GM19193 (cell line): Measurements from ENCODE around the gene TRPM3.

ENCODE experiments used
- POLR2A ChIP-seq: IDR thresholded peaks from 4 replicates; pipeline ENCODE4 v1.6.1; 2011; ENCODE audit not compliant: insufficient read depth, insufficient read length; ENCODE audit errors: extremely low read depth

TRPM3 gene

GRCh38 chr9:70603020-70603411 is 518.4 kb downstream of the TRPM3 start:
- no peak for TF ChIP-seq POLR2A

DNA sequence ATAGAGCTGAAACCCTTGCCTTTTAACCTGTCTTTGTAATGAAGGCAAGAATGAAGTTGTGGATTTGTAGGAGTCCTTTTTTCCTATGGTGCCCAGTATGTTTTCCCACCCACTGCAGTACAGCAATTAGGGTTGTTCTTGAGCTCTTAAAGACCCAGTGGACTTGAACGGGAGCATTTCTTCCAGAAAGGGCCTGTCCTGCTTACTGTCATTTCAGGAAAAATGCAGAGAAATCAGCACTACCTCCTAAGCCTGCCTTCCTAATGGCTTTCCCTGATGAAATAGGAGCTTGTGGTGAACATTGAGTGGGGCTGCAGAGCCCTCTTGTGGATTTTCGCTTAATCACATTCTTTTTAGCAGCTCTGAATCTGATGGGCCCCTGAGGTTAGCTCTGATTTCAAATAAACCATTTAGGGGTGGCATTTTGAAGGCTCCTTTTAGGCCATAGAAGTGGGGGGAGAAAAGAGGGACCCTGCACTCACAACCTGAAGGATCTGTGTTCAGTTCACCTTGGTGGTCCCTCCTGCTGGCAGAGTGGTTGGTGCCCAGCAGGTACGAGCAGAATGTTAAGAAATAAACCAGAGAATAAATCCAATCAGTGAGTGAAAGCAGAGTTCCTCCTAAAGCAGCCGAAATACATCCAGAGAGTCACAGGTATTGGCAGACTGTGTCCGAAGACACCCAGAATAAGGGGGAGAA is 519.0 kb downstream of the TRPM3 start:
- no peak for TF ChIP-seq POLR2A

- no peak for TF ChIP-seq POLR2A
These were observed 520.1 kb downstream of the TRPM3 start for GRCh38 chr9:70601000-70601951.

DNA sequence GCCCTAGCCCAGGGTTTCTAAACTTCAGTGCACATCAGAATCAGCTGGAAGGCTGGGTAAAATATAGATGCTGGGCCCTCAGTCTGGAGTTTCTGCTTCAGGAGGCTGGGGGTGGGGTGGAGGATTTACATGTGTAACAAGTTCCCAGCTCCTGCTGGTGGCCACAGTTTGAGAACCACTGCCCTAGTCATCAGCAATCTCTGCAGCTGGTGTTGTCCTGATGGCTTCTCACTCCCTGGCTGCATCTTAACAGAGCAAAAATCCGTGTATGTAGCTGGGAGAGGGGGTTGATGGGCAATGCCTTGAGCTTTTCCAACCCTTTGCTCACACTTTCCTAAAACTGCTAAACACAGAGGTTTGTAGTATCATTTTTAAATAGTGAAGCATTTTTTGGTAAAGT is 520.9 kb downstream of the TRPM3 start:
- TF ChIP-seq POLR2A = no peak

DNA sequence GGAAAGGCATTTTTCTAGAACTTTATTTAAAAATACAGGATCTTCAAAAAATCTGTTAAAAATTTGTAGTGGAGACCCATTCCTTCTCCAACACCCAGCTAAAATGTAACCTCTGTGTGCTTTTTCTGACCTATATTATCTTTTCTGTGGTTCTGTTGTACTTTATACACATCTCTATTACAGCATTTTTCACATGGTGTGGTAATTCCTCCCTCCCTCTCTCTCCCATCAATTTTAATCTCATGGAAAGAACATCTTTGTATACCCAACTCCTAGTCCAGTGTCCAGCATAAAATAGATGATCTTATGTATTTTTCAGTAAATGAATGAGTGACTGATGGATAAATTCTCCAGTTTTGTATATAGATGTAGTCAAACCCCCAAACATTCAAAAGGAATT is 523.5 kb downstream of the TRPM3 start:
- TF ChIP-seq POLR2A = no peak

- TF ChIP-seq POLR2A = no peak
These were observed 526.2 kb downstream of the TRPM3 start for GRCh38 chr9:70595211-70595610.

GRCh38 chr9:70594386-70594944 is 527.0 kb downstream of the TRPM3 start:
- TF ChIP-seq POLR2A = no peak

DNA sequence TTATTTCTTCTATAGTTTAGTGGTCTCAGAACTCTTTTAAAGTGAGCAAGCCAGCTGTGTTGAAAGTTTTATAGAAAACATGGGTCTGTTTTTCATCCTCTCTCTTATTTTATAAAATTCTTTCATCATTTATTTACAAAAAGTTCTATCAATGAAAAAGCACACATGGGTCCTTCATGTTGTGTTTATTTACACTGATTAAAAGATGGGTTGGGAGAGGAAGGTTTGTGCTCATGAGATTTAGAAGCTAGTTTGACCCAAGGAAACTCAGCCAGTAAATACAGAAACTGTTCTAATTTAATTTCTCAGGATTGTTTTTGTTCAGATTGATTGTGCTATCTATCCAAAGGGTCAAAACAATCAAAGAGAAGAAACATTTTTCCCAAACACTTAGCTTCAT is 528.2 kb downstream of the TRPM3 start:
- no peak for TF ChIP-seq POLR2A

- TF ChIP-seq POLR2A = no peak
These were observed 531.1 kb downstream of the TRPM3 start for GRCh38 chr9:70590315-70590677.

DNA sequence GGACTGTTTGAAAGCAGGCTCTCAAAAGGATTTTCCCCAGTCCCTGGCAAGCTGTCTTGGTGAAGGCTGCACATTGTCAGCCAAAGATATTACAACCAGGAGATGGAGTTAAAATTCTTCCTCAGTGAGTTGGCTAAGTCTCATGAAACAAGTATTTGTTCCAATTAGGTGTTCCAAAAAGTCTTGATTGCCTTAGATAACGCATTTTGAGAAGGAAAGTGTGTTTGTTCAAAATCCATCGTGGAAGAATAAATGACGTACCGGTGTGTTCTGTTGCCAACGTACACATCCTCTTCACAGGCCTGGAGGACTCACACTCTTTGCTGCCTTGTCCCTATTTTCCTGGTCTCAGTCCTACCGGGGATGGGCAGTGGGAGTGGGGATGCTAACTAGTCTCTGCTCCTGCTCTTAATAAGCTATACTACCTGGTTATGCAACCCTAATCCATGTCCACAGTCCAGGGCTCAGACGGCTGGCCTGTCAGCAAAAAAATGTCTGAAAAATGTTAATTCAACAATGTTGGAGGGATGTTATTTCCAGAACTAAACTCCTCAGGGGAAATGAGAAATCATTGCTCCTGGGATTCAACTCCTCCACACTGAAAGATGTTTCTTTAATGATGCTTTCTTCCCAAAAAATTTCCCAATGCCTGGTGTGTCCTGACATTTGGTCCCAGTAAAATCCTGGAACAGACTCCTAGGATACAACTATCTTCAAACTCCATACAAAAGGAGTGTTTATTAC is 531.7 kb downstream of the TRPM3 start:
- TF ChIP-seq POLR2A = no peak

GRCh38 chr9:70588999-70589398 is 532.4 kb downstream of the TRPM3 start:
- TF ChIP-seq POLR2A = no peak

- no peak for TF ChIP-seq POLR2A
These were observed 533.0 kb downstream of the TRPM3 start for GRCh38 chr9:70588381-70588780.

GRCh38 chr9:70587201-70587600 is 534.2 kb downstream of the TRPM3 start:
- TF ChIP-seq POLR2A = no peak

- TF ChIP-seq POLR2A = no peak
These were observed 534.9 kb downstream of the TRPM3 start for GRCh38 chr9:70586476-70586875.

- TF ChIP-seq POLR2A = no peak
These were observed 539.5 kb downstream of the TRPM3 start for GRCh38 chr9:70581955-70582350.
